ENCODE results near the gene GLS. TPM values are rescaled to one million over a fixed set of nuclear protein-coding genes. Genes with fewer than 3 reads are reported as not detected.
A peak's percentile ranks its signal among the peaks of the same experiment; 100 is the strongest.

Gene GLS
- total and polyA plus RNA-seq, 2 donors = 27.6 to 312 TPM

DNA sequence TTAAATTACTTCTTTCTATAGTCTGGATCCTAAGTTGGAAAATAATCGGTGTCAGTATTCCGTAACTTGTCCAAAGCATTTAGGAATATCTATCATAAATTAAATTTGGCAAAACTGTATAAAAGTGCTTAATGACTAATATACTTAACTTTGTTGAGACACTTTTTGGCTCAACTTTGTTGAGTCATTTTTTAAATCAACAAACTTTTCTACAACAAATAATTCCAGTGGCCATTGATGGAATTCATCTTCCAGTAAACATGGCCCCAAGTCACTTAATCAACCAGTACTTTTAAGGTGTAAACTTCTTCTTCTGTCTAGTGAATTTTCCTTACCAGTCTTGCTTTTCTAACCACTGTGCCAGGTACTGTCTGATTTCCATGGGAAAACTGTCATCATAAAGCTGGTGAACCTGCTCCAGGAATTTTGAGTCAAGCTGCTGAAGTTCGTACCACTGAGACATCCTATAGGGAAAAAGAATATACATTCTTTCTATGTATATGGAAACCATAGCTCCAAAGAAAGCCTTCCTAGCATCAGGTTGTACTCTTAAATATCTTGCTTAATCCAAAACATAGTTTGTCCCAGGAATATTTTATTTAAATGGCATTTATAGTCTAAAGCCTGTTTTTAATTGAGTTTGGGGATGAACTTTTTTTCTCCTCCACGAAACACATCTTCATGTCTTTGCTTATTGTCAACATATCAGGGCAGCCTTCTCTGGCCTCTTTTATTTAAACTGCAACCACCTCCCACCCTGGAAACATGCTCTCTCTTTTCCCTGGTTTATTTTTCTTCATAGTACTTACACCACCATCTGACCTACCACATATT lies 129.1 kb downstream of the GLS start:
- H3K27ac ChIP-seq (ENCODE audit: low read depth) = no peak overlapping the region
- H3K36me3 ChIP-seq (ENCODE audit: insufficient read depth) = peaks cover 6% of the 10 kb centered on the region
- H3K4me1 ChIP-seq (ENCODE audit: insufficient read depth) = peaks cover 1% of the 10 kb centered on the region
- 93% methylated on average over 4 of the region's 4 CpGs for WGBS
- no peak overlapping the region for H3K4me3 ChIP-seq (ENCODE audit: low read depth, low read length)
- no peak for DNase-seq (ENCODE audit: extremely low spot score)

DNA sequence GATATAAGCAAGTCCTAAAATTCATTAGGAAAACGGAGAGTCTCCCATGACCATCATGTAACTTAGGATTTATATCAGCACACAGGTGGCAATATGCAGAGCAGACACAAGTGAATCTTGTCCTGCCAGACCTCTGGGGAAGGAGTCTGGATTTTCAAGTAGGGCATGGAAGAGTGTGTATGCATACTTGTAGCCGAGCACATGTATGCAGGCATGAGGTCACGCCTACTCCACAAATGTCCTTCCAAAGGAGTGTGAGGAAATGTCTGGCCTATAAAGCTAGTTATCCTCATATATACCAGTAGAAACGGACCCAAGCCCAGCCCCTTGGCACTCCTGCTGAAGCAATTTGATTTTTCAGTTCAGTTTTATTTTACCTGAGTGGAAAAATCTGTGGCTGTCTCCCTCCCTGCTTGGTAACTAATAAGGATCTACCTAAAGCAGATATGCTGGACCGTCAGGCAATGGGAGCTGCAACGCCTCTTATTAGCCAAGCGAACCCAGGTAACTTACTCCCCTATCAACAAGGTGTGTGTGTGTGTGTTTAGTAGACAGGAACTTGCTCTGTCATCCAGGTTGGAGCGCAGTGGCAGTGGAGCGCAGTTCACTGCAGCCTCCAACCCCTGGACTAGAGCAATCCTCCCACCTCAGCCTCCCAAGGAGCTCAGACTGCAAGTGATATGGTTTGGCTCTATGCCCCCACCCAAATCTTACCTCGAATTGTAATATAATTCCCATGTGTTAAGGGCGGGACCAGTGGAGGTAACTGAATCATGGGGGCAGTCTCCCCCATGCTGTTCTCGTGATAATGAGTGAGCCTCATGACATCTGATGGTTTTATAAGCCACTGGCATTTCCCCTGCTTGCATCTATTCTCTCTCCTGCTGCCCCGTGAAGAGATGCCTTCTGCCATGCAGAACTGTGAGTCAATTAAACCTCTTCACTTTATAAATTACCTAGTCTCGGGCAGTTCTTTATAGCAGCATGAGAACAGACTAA lies 130.6 kb downstream of the GLS start:
- peaks cover 4% of the 10 kb centered on the region for H3K36me3 ChIP-seq (ENCODE audit: insufficient read depth)
- no peak overlapping the region for H3K27ac ChIP-seq (ENCODE audit: low read depth)
- H3K4me3 ChIP-seq (ENCODE audit: low read depth, low read length) = no peak overlapping the region
- peaks cover 1% of the 10 kb centered on the region for H3K4me1 ChIP-seq (ENCODE audit: insufficient read depth)
- no peak for DNase-seq (ENCODE audit: extremely low spot score)
- whole genome bisulfite sequencing = 85% methylated on average over 14 of the region's 14 CpGs

- Histone ChIP-seq H3K4me1 (ENCODE audit: insufficient read depth) (peaks cover 1% of the 10 kb centered on the region), H3K4me3 (ENCODE audit: low read depth, low read length) (peak overlapping the region; percentile 0), H3K36me3 (ENCODE audit: insufficient read depth) (peaks cover 2% of the 10 kb centered on the region), H3K27ac (ENCODE audit: low read depth) (no peak overlapping the region)
- WGBS = 93% methylated on average over 3 of the region's 3 CpGs
- no peak for DNase-seq (ENCODE audit: extremely low spot score)
Observed at GRCh38 chr2:191012346-191012745, 131.7 kb downstream of the GLS start.

DNA sequence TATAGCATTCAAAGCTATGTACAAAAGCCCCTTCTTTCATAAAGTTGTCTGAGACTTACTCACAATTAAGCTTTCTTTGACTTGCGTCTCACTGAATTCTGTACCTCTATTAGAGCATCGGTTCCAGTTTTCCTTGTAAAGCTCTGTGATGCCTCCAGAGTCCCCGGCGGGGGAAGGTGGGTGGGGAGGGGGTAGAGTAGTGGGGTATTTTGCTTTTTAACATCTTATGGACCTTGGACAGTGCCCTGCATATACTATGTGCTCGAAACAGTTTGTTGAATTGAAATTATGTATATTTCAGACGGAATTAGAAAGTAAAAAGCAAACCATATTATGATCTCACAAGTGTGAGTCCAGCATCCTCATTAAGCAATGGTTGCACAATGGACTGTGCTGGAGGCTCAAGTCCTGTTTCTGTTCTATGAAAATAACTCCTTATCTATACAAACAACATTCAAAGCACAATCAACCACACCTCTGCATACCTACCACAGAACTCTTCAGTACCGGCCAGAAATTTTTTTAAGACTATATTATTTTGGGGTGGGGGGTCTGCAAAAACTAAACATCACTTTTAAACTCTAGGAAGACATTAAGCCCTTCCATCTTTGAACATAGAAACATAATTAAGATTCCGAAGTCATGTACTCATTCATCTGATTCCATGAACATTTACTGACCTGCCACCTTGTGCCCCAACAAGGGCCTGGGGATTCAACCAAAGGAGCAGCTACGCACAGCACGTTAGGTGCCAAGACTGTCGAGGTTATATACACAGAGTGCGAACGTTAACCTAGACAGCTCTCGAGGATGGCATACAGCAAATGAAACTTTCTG lies 132.4 kb downstream of the GLS start:
- Histone ChIP-seq H3K4me1 (ENCODE audit: insufficient read depth) (peaks cover 1% of the 10 kb centered on the region), H3K36me3 (ENCODE audit: insufficient read depth) (peaks cover 2% of the 10 kb centered on the region), H3K27ac (ENCODE audit: low read depth) (no peak overlapping the region), H3K4me3 (ENCODE audit: low read depth, low read length) (peak overlapping the region; percentile 82)
- WGBS = 37% methylated on average over 14 of the region's 14 CpGs
- DNase-seq (ENCODE audit: extremely low spot score) = no peak

- Histone ChIP-seq H3K4me1 (ENCODE audit: insufficient read depth) (peaks cover 1% of the 10 kb centered on the region), H3K27ac (ENCODE audit: low read depth) (peak overlapping the region; percentile 73), H3K36me3 (ENCODE audit: insufficient read depth) (no peaks in the 10 kb centered on the region), H3K4me3 (ENCODE audit: low read depth, low read length) (peak overlapping the region; percentile 82)
- WGBS = under 1% methylated on average over 14 of the region's 14 CpGs
- no peak for DNase-seq (ENCODE audit: extremely low spot score)
Observed at GRCh38 chr2:191013682-191013931, 133.0 kb downstream of the GLS start.

DNA sequence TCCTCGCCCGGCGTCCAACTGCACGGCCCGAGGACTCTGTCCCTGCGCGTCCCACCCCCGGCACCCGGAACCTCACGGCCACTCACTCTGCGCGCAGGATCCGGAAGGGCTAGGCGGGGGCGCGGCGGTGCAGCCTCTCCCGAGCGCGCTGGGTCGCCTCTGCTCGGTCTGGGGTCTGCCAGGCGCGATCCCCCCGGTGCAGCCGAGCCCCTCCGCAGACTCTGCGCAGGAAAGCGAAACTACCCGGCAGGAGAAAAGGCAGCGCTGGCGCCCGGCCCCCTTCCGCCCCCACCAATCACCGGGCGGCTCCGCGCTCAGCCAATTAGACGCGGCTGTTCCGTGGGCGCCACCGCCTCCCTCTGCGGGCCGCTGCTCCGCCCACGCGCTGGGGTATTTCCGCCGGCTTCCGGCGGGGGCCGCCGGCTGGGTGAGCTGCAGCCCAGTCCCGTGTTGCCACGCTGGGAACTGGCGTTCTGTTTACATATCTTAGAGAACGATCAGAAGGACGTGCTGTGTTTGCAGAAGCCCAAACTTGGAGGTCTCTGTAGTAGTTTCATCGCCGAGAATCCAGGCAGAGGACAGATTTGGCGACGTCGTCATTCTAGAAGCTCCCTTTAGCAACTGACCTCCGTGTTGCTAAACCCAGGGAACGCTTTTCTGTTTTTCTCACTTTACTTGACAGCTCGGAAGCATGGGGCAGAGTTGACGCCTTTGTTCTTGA lies 133.5 kb downstream of the GLS start, which contains the start of gene STAT1:
TSS of gene STAT1 (minus strand) at position 240 of the 721 bp plus-strand sequence. CDS start 4,168 bp downstream, outside the sequence.
- Histone ChIP-seq H3K27ac (ENCODE audit: low read depth) (peak within 1 kb of the TSS; percentile 73), H3K36me3 (ENCODE audit: insufficient read depth) (no peaks in the 10 kb centered on the region), H3K4me3 (ENCODE audit: low read depth, low read length) (peak within 1 kb of the TSS; percentile 82), H3K4me1 (ENCODE audit: insufficient read depth) (peaks cover 1% of the 10 kb centered on the region)
- under 1% methylated on average over 68 of the region's 68 CpGs for WGBS
- peak; percentile 70 for DNase-seq (ENCODE audit: extremely low spot score)

DNA sequence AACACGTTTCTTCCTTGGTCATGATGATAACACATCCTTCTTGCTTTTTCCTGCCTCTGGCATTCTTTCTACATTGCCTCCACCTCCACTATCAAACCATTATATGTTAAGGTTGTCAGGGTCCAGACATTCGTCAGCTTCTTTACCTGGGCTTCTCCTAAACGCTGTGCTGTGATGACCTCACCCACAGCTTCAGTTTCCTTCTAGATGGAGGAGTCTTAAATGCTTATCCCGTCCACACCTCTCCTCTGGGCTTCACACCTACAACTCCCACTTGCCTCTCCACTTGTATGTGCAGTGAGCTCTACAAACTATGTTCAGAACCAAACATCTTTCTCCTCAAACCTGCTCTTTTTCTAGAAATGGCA lies 134.0 kb downstream of the GLS start:
- no peak overlapping the region for H3K27ac ChIP-seq (ENCODE audit: low read depth)
- 52% methylated on average over 4 of the region's 4 CpGs for WGBS
- no peak for DNase-seq (ENCODE audit: extremely low spot score)
- peaks cover 1% of the 10 kb centered on the region for H3K4me1 ChIP-seq (ENCODE audit: insufficient read depth)
- peak overlapping the region; percentile 82 for H3K4me3 ChIP-seq (ENCODE audit: low read depth, low read length)
- H3K36me3 ChIP-seq (ENCODE audit: insufficient read depth) = no peaks in the 10 kb centered on the region

Other genes with a start within 250 kb of the GLS start
- 141 TPM for gene NAB1, start 231.7 kb upstream of the GLS start, total RNA-seq
- 21.0 TPM for gene NAB1, start 231.7 kb upstream of the GLS start, polyA plus RNA-seq
- 75.1 TPM for gene STAT1, start 133.3 kb downstream of the GLS start, total RNA-seq
- 61.9 TPM for gene STAT1, start 133.3 kb downstream of the GLS start, polyA plus RNA-seq

Measured in urinary bladder (tissue), 4 donors.